Natural killer cell (primary cell): ENCODE data around the gene NSRP1. TPM values are rescaled to one million over a fixed set of nuclear protein-coding genes. Genes with fewer than 3 reads are reported as not detected.

Experiments used
- ATAC-seq, 3 donors: fragments of 150-1000 bp in 2 of 3; fragments of 200-7000 bp in 1 of 3; cut with Tn5 transposase; 1 replicate in 1 of 3; 2 replicates in 2 of 3; pipeline ENCODE4 v1.10.0; 2021; ENCODE audit warnings: mild to moderate bottlenecking in 2 of 3, moderate library complexity in 2 of 3
- DNase-seq, 2 donors: peaks; one replicate each; pipeline versions ENCODE4 v3.0.0 to v3.0.0-alpha.2; 2013 to 2021; ENCODE audit warnings: mixed read lengths in 1 of 2
- H3K27ac ChIP-seq: one replicate; pipeline ENCODE4 v1.5.1; 2013; ENCODE audit warnings: mild to moderate bottlenecking, low read length
- H3K27me3 ChIP-seq: one replicate; pipeline ENCODE4 v1.6.1; 2013; ENCODE audit warnings: low read length; ENCODE audit not compliant: control insufficient read depth, insufficient read depth
- H3K36me3 ChIP-seq: one replicate; pipeline ENCODE4 v1.6.1; 2013; ENCODE audit warnings: low read length; ENCODE audit not compliant: control insufficient read depth, insufficient read depth
- H3K4me1 ChIP-seq: one replicate; pipeline ENCODE4 v1.6.1; 2013; ENCODE audit warnings: low read length; ENCODE audit not compliant: control insufficient read depth, insufficient read depth
- H3K4me3 ChIP-seq: one replicate; pipeline ENCODE4 v1.5.1; 2013; ENCODE audit warnings: low read length
- H3K9me3 ChIP-seq: one replicate; pipeline ENCODE4 v1.6.1; 2013; ENCODE audit warnings: low read length; ENCODE audit not compliant: control insufficient read depth, insufficient read depth
- H3K27ac Mint-ChIP-seq, 2 donors: one replicate each; pipeline ENCODE4 v1.8.0; 2022; ENCODE audit warnings: mild to moderate bottlenecking in 2 of 2, mixed read lengths in 2 of 2, moderate library complexity in 1 of 2
- H3K27me3 Mint-ChIP-seq, 2 donors: one replicate each; pipeline ENCODE4 v1.8.0; 2022; ENCODE audit warnings: low read depth in 2 of 2, mixed read lengths in 2 of 2
- H3K36me3 Mint-ChIP-seq: one replicate; pipeline ENCODE4 v1.8.0; 2022; ENCODE audit warnings: mixed read lengths
- H3K4me1 Mint-ChIP-seq, 2 donors: one replicate each; pipeline ENCODE4 v1.8.0; 2022; ENCODE audit warnings: mixed read lengths in 2 of 2
- H3K4me3 Mint-ChIP-seq: one replicate; pipeline ENCODE4 v1.8.0; 2022; ENCODE audit warnings: mild to moderate bottlenecking, moderate library complexity, mixed read lengths
- H3K9me3 Mint-ChIP-seq, 2 donors: one replicate each; pipeline ENCODE4 v1.8.0; 2022; ENCODE audit warnings: mixed read lengths in 2 of 2
- CTCF ChIP-seq: fragments of 200-600 bp; IDR thresholded peaks from one replicate; pipeline ENCODE4 v1.8.0; 2022; ENCODE audit warnings: antibody characterized with exemption
- WGBS: methylation state at CpG from one replicate; pipeline ENCODE4 v1.1.7; 2013; ENCODE audit warnings: missing lambda C conversion rate; ENCODE audit not compliant: insufficient coverage; 5-methylcytosine and 5-hydroxymethylcytosine counted together
- intact Hi-C: fragments of 100-400 bp; cut with micrococcal nuclease; formaldehyde crosslinking; loops from one replicate; pipeline ENCODE4 v1.14.2; 2022
- total RNA-seq, 4 donors: library from RNA; stranded (reverse); fragments of 120-200 nt in 1 of 4; gene quantifications; one replicate each; pipeline versions ENCODE4 v1.2.3 to v1.2.4, GENCODE V29; 2013 to 2022

NSRP1 gene
- total RNA-seq, 3 donors from 2014 or later (not counting 1 experiment from before 2014, with no cell fraction given), result 27.0 to 33.7 (median 29.7) TPM

GRCh38 chr17:30191072-30191471, 74.5 kb downstream of the NSRP1 start:
- H3K4me3 ChIP-seq, result no peak overlapping the region
- no peaks in the 10 kb centered on the region for H3K27me3 Mint-ChIP-seq
- H3K27me3 ChIP-seq, result no peaks in the 10 kb centered on the region
- H3K4me1 ChIP-seq, result no peaks in the 10 kb centered on the region
- H3K36me3 Mint-ChIP-seq, result no peaks in the 10 kb centered on the region
- 89% methylated on average over 2 of the region's 2 CpGs for WGBS
- peak overlapping the region in 1 of 2 donors; percentile 60 for H3K27ac Mint-ChIP-seq
- intact Hi-C loops, result no loop called here
- no peak overlapping the region for H3K27ac ChIP-seq
- no peak for DNase-seq
- no peak for TF ChIP-seq CTCF
- H3K9me3 Mint-ChIP-seq, result no peaks in the 10 kb centered on the region
- H3K4me1 Mint-ChIP-seq, result peaks cover 0 to 5% of the 10 kb centered on the region in 2 donors
- H3K4me3 Mint-ChIP-seq, result no peak overlapping the region
- no peak for ATAC-seq
- peaks cover 2% of the 10 kb centered on the region for H3K36me3 ChIP-seq
- H3K9me3 ChIP-seq, result no peaks in the 10 kb centered on the region

GRCh38 chr17:30196504-30196903, 79.9 kb downstream of the NSRP1 start:
- DNase-seq, result no peak
- H3K4me1 ChIP-seq, result no peaks in the 10 kb centered on the region
- Mint-ChIP-seq H3K4me3 (no peak overlapping the region), H3K27ac (no peak overlapping the region), H3K4me1 (peaks cover 0 to 9% of the 10 kb centered on the region in 2 donors), H3K9me3 (no peaks in the 10 kb centered on the region), H3K36me3 (no peaks in the 10 kb centered on the region), H3K27me3 (no peaks in the 10 kb centered on the region)
- H3K27ac ChIP-seq, result no peak overlapping the region
- no peak overlapping the region for H3K4me3 ChIP-seq
- 73% methylated on average over 1 of the region's 3 CpGs for WGBS
- no peak for TF ChIP-seq CTCF
- intact Hi-C loops, result no loop called here
- no peak for ATAC-seq
- H3K27me3 ChIP-seq, result no peaks in the 10 kb centered on the region
- H3K36me3 ChIP-seq, result no peaks in the 10 kb centered on the region
- H3K9me3 ChIP-seq, result no peaks in the 10 kb centered on the region

GRCh38 chr17:30197416-30197815, 80.8 kb downstream of the NSRP1 start:
- no peak overlapping the region for H3K27ac ChIP-seq
- Mint-ChIP-seq H3K27me3 (no peaks in the 10 kb centered on the region), H3K27ac (no peak overlapping the region), H3K4me1 (peaks cover 0 to 9% of the 10 kb centered on the region in 2 donors), H3K36me3 (no peaks in the 10 kb centered on the region), H3K9me3 (no peaks in the 10 kb centered on the region), H3K4me3 (no peak overlapping the region)
- 98% methylated on average over 4 of the region's 4 CpGs for WGBS
- intact Hi-C loops, result no loop called here
- H3K36me3 ChIP-seq, result no peaks in the 10 kb centered on the region
- DNase-seq (no peak), ATAC-seq (no peak)
- no peaks in the 10 kb centered on the region for H3K4me1 ChIP-seq
- no peak overlapping the region for H3K4me3 ChIP-seq
- TF ChIP-seq CTCF, result no peak
- no peaks in the 10 kb centered on the region for H3K27me3 ChIP-seq
- no peaks in the 10 kb centered on the region for H3K9me3 ChIP-seq

- intact Hi-C loops, result no loop called here
- no peak for TF ChIP-seq CTCF
- peaks cover 0 to 10% of the 10 kb centered on the region in 2 donors for H3K27me3 Mint-ChIP-seq
These were observed 83.0 kb downstream of the NSRP1 start for GRCh38 chr17:30199600-30199999.

More at GRCh38 chr17:30199600-30199999, 83.0 kb downstream of the NSRP1 start:
- DNase-seq (no peak), ATAC-seq (no peak)
- 96% methylated on average over 5 of the region's 5 CpGs for WGBS
- Mint-ChIP-seq H3K4me1 (peaks cover 0 to 4% of the 10 kb centered on the region in 2 donors), H3K36me3 (no peaks in the 10 kb centered on the region), H3K27ac (no peak overlapping the region), H3K4me3 (no peak overlapping the region), H3K9me3 (no peaks in the 10 kb centered on the region)
- no peaks in the 10 kb centered on the region for H3K9me3 ChIP-seq
- no peak overlapping the region for H3K4me3 ChIP-seq
- no peak overlapping the region for H3K27ac ChIP-seq
- no peaks in the 10 kb centered on the region for H3K27me3 ChIP-seq
- H3K4me1 ChIP-seq, result no peaks in the 10 kb centered on the region
- H3K36me3 ChIP-seq, result no peaks in the 10 kb centered on the region
